Neuronal stem cell (in vitro differentiated cells): ENCODE measurements around the gene E2F2.
"Not testable (repeated sequence)": the region's sequence is repeated elsewhere in the genome, so short reads cannot be mapped to it uniquely, and the experiment has no call there.

ENCODE experiments used
- DNase-seq: peaks from one replicate; pipeline ENCODE4 v3.0.0-alpha.2; 2013; ENCODE audit warnings: low spot score
- H2AFZ ChIP-seq: one replicate; pipeline ENCODE4 v1.6.1; 2013; ENCODE audit warnings: mild to moderate bottlenecking, low read length, inconsistent platforms
- H2AK5ac ChIP-seq: 2 replicates; pipeline ENCODE4 v1.6.1; 2013; ENCODE audit warnings: low read depth, mild to moderate bottlenecking, inconsistent platforms, low read length, moderate library complexity, mixed read lengths
- H2BK120ac ChIP-seq: 2 replicates; pipeline ENCODE4 v1.6.1; 2013; ENCODE audit warnings: low read depth, mild to moderate bottlenecking, inconsistent platforms, low read length, moderate library complexity, mixed read lengths
- H2BK12ac ChIP-seq: one replicate; pipeline ENCODE4 v1.6.1; 2013; ENCODE audit warnings: low read length, inconsistent platforms
- H2BK15ac ChIP-seq: 2 replicates; pipeline ENCODE4 v1.6.1; 2013; ENCODE audit warnings: mild to moderate bottlenecking, low read length, inconsistent platforms, mixed read lengths
- H2BK5ac ChIP-seq: one replicate; pipeline ENCODE4 v1.6.1; 2013; ENCODE audit warnings: inconsistent platforms, mild to moderate bottlenecking, low read length, moderate library complexity
- H3K14ac ChIP-seq: one replicate; pipeline ENCODE4 v1.6.1; 2013; ENCODE audit warnings: low read length, inconsistent platforms
- H3K18ac ChIP-seq: 2 replicates; pipeline ENCODE4 v1.6.1; 2013; ENCODE audit warnings: low read length, inconsistent platforms
- H3K23ac ChIP-seq: 2 replicates; pipeline ENCODE4 v1.6.1; 2013; ENCODE audit warnings: low read depth, mild to moderate bottlenecking, mixed read lengths, low read length, inconsistent platforms; ENCODE audit not compliant: poor library complexity
- H3K27ac ChIP-seq: replicated peaks from 3 replicates; pipeline ENCODE4 v1.5.1; 2013; ENCODE audit warnings: low read length, inconsistent platforms
- H3K27me3 ChIP-seq, 3 experiments: 2 replicates each; pipeline ENCODE4 v1.6.1; 2013; ENCODE audit warnings: low read length in 3 of 3, mild to moderate bottlenecking in 2 of 3, inconsistent platforms in 1 of 3, low read depth in 1 of 3, mixed read lengths in 1 of 3, moderate library complexity in 1 of 3; ENCODE audit not compliant: control insufficient read depth in 3 of 3, insufficient read depth in 3 of 3
- H3K36me3 ChIP-seq, 2 donors: replicated peaks in 1 of 2; 2 replicates each; pipeline ENCODE4 v1.6.1; 2013; ENCODE audit warnings: low read length in 2 of 2; ENCODE audit not compliant: control insufficient read depth in 2 of 2, insufficient read depth in 2 of 2
- H3K4ac ChIP-seq: 2 replicates; pipeline ENCODE4 v1.6.1; 2013; ENCODE audit warnings: inconsistent platforms, mild to moderate bottlenecking, low read length, moderate library complexity
- H3K4me1 ChIP-seq, 2 donors: 1 replicate in 1 of 2; 2 replicates in 1 of 2; pipeline ENCODE4 v1.6.1; 2013; ENCODE audit warnings: low read length in 2 of 2, low read depth in 1 of 2; ENCODE audit not compliant: control insufficient read depth in 2 of 2, insufficient read depth in 1 of 2
- H3K4me2 ChIP-seq: one replicate; pipeline ENCODE4 v1.6.1; 2013; ENCODE audit warnings: mild to moderate bottlenecking, low read length, inconsistent platforms; ENCODE audit not compliant: insufficient read depth, poor library complexity, severe bottlenecking
- H3K4me3 ChIP-seq, 2 donors: 2 replicates each; pipeline ENCODE4 v1.5.1; 2013; ENCODE audit warnings: low read length in 2 of 2, mild to moderate bottlenecking in 2 of 2, inconsistent platforms in 1 of 2, moderate library complexity in 1 of 2
- H3K79me1 ChIP-seq: one replicate; pipeline ENCODE4 v1.6.1; 2013; ENCODE audit warnings: low read depth, mild to moderate bottlenecking, inconsistent platforms, low read length, moderate library complexity
- H3K9ac ChIP-seq: one replicate; pipeline ENCODE4 v1.6.1; 2013; ENCODE audit warnings: mild to moderate bottlenecking, low read depth, low read length, inconsistent platforms; ENCODE audit not compliant: poor library complexity
- H3K9me3 ChIP-seq, 2 donors: replicated peaks in 1 of 2; 2 replicates each; pipeline versions ENCODE3 to v1.6.1; 2013; ENCODE audit warnings: low read length in 2 of 2, mild to moderate bottlenecking in 2 of 2, inconsistent platforms in 1 of 2, low read depth in 1 of 2, mixed read lengths in 1 of 2, moderate library complexity in 1 of 2; ENCODE audit not compliant: control insufficient read depth in 2 of 2, insufficient read depth in 1 of 2
- H4K8ac ChIP-seq: one replicate; pipeline ENCODE4 v1.6.1; 2013; ENCODE audit warnings: low read depth, mild to moderate bottlenecking, inconsistent platforms, low read length, moderate library complexity
- H4K91ac ChIP-seq: one replicate; pipeline ENCODE4 v1.6.1; 2013; ENCODE audit warnings: low read length, low read depth, mild to moderate bottlenecking, inconsistent platforms; ENCODE audit not compliant: poor library complexity
- WGBS, 2 donors: extraction: QIAGEN DNeasy Blood & Tissue Kit; methylation state at CpG; one replicate each; pipeline ENCODE4 v1.1.7; 2013; ENCODE audit warnings: missing lambda C conversion rate in 2 of 2, mixed read lengths in 1 of 2; ENCODE audit not compliant: insufficient read length in 2 of 2, insufficient replicate concordance in 1 of 2; ENCODE audit errors: extremely low coverage in 2 of 2; 5-methylcytosine and 5-hydroxymethylcytosine counted together

The E2F2 gene

GRCh38 chr1:23506376-23507107 is 24.5 kb downstream of the E2F2 start:
- WGBS, 2 donors, result no CpG with 5 or more reads among the region's 13 CpGs
- Histone ChIP-seq H4K91ac (no peak overlapping the region), H3K36me3 (peaks cover 12 to 63% of the 10 kb centered on the region in 2 donors), H3K4me1 (peaks cover 3 to 4% of the 10 kb centered on the region in 2 donors), H3K79me1 (no peaks in the 10 kb centered on the region), H2BK12ac (no peak overlapping the region), H3K9me3 (no peaks in the 10 kb centered on the region), H3K4me3 (no peak overlapping the region), H4K8ac (no peak overlapping the region), H2AK5ac (no peak overlapping the region), H2BK15ac (no peak overlapping the region), H3K9ac (no peak overlapping the region), H2BK120ac (no peak overlapping the region), H3K4me2 (no peak overlapping the region), H3K18ac (no peak overlapping the region), H3K4ac (no peak overlapping the region), H3K27ac (no peak overlapping the region), H3K27me3 (no peaks in the 10 kb centered on the region), H2BK5ac (no peak overlapping the region), H3K14ac (no peak overlapping the region), H2AFZ (no peak overlapping the region), H3K23ac (no peak overlapping the region)
- DNase-seq, result no peak

DNA sequence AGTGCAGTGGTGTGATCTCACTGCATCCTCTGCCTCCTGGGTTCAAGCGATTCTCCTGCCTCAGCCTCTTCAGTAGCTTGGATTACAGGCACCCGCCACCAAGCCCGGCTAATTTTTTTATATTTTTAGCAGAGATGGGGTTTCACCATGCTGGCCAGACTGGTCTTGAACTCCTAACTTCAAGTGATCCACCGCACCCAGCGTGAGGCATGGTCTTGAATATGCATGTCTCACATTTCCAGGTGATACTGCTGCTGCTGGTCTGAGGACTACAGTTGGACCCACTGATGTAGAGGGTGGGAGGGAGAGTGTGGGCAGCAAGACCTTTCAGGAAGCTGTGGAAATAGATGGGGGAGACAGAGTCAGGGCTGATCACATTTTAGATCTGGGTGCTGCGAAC is 25.2 kb downstream of the E2F2 start:
- no peak for DNase-seq
- Histone ChIP-seq H3K4ac (no peak overlapping the region), H2AFZ (no peak overlapping the region), H2BK15ac (no peak overlapping the region), H3K27ac (no peak overlapping the region), H2BK12ac (no peak overlapping the region), H3K4me1 (peaks cover 3 to 4% of the 10 kb centered on the region in 2 donors), H2BK5ac (no peak overlapping the region), H3K23ac (no peak overlapping the region), H3K9me3 (no peaks in the 10 kb centered on the region), H4K8ac (no peak overlapping the region), H3K18ac (no peak overlapping the region), H4K91ac (no peak overlapping the region), H3K36me3 (peaks cover 12 to 56% of the 10 kb centered on the region in 2 donors), H2AK5ac (no peak overlapping the region), H3K4me2 (no peak overlapping the region), H3K79me1 (no peaks in the 10 kb centered on the region), H3K14ac (no peak overlapping the region), H3K4me3 (no peak overlapping the region), H3K9ac (no peak overlapping the region), H2BK120ac (no peak overlapping the region), H3K27me3 (no peaks in the 10 kb centered on the region)
- no CpG with 5 or more reads among the region's 6 CpGs for WGBS, 2 donors

DNA sequence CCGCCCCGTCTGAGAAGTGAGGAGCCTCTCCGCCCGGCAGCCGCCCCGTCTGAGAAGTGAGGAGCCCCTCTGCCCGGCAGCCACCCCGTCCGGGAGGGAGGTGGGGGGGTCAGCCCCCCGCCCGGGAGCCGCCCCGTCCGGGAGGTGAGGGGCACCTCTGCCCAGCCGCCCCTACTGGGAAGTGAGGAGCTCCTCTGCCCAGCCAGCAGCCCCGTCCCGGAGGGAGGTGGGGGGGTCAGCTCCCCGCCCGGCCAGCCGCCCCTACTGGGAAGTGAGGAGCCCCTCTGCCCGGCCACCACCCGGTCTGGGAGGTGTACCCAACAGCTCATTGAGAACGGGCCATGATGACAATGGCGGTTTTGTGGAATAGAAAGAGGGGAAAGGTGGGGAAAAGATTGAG is 26.9 kb downstream of the E2F2 start:
- H3K4ac ChIP-seq, H3K27me3 ChIP-seq, H3K4me2 ChIP-seq, H4K8ac ChIP-seq, H3K18ac ChIP-seq, H3K9me3 ChIP-seq, DNase-seq, H2BK120ac ChIP-seq, H2BK12ac ChIP-seq, H2BK15ac ChIP-seq, H3K4me3 ChIP-seq, H3K79me1 ChIP-seq, H3K4me1 ChIP-seq, H2AFZ ChIP-seq, H4K91ac ChIP-seq, H3K9ac ChIP-seq, H2AK5ac ChIP-seq, H3K14ac ChIP-seq, H3K27ac ChIP-seq, H3K23ac ChIP-seq, H2BK5ac ChIP-seq: not testable (repeated sequence)
- peaks cover 4 to 39% of the 10 kb centered on the region in 2 donors for H3K36me3 ChIP-seq
- no CpG with 5 or more reads among the region's 24 CpGs for WGBS, 2 donors

- H3K14ac ChIP-seq, result no peak overlapping the region
- H2AK5ac ChIP-seq, result no peak overlapping the region
- H3K23ac ChIP-seq, result no peak overlapping the region
- no peak overlapping the region for H3K4me2 ChIP-seq
- no peak overlapping the region for H4K91ac ChIP-seq
- no peak overlapping the region for H4K8ac ChIP-seq
- no CpG with 5 or more reads among the region's 6 CpGs for WGBS, 2 donors
- H3K36me3 ChIP-seq, result peaks cover 0 to 27% of the 10 kb centered on the region in 2 donors
- H3K4me3 ChIP-seq, result no peak overlapping the region
- H3K27ac ChIP-seq, result no peak overlapping the region
- H3K79me1 ChIP-seq, result no peaks in the 10 kb centered on the region
- no peak overlapping the region for H2BK120ac ChIP-seq
- no peak for DNase-seq
- H3K4ac ChIP-seq, result no peak overlapping the region
- H2BK15ac ChIP-seq, result no peak overlapping the region
- H3K9ac ChIP-seq, result no peak overlapping the region
- H3K18ac ChIP-seq, result no peak overlapping the region
- H3K9me3 ChIP-seq, result no peaks in the 10 kb centered on the region
- peaks cover 3 to 4% of the 10 kb centered on the region in 2 donors for H3K4me1 ChIP-seq
- H2BK5ac ChIP-seq, result no peak overlapping the region
- H3K27me3 ChIP-seq, result no peaks in the 10 kb centered on the region
- no peak overlapping the region for H2BK12ac ChIP-seq
- no peak overlapping the region for H2AFZ ChIP-seq
Measured at GRCh38 chr1:23502951-23503350, 28.1 kb downstream of the E2F2 start.
